Stimulated activated CD4-positive, alpha-beta T cell treated with anti-CD3 and anti-CD28 coated beads, Interleukin-4, amount 100 ng/mL, for 1 hour (primary cell): ENCODE data around the gene NFIC.

Experiments
- DNase-seq: peaks from one replicate; pipeline ENCODE4 v3.0.0-alpha.2; 2020

NFIC gene

GRCh38 chr19:3513229-3514140, 147.1 kb downstream of the NFIC start:
- DNase-seq: no peak

GRCh38 chr19:3514930-3515329, 148.5 kb downstream of the NFIC start:
- no peak for DNase-seq

- DNase-seq: no peak
Observed at GRCh38 chr19:3515891-3516422, 149.6 kb downstream of the NFIC start.

GRCh38 chr19:3516675-3517207, 150.4 kb downstream of the NFIC start:
- DNase-seq: no peak

- no peak for DNase-seq
Observed at GRCh38 chr19:3517638-3518037, 151.3 kb downstream of the NFIC start.

GRCh38 chr19:3518255-3518654, 151.9 kb downstream of the NFIC start:
- DNase-seq: no peak

GRCh38 chr19:3518659-3519058, 152.3 kb downstream of the NFIC start:
- no peak for DNase-seq
